NB4 (cell line): ENCODE data around the gene NFIB.

Experiments used
- MYC ChIP-seq: IDR thresholded peaks from 2 replicates; pipeline ENCODE4 v1.6.1; 2011; ENCODE audit warnings: low read depth, low read length
- POLR2A ChIP-seq: IDR thresholded peaks from 2 replicates; pipeline ENCODE4 v1.6.1; 2011; ENCODE audit warnings: mild to moderate bottlenecking; ENCODE audit not compliant: insufficient read length; ENCODE audit errors: extremely low read depth
- TF ChIP-seq, protein P1 (sequence below): IDR thresholded peaks from one replicate; pipeline ENCODE4 v1.5.1; 2012; ENCODE audit warnings: low read depth, low read length
- TF ChIP-seq, protein P2 (sequence below): IDR thresholded peaks from 2 replicates; pipeline ENCODE4 v1.6.1; 2011; ENCODE audit warnings: low read depth, low read length

DNA sequence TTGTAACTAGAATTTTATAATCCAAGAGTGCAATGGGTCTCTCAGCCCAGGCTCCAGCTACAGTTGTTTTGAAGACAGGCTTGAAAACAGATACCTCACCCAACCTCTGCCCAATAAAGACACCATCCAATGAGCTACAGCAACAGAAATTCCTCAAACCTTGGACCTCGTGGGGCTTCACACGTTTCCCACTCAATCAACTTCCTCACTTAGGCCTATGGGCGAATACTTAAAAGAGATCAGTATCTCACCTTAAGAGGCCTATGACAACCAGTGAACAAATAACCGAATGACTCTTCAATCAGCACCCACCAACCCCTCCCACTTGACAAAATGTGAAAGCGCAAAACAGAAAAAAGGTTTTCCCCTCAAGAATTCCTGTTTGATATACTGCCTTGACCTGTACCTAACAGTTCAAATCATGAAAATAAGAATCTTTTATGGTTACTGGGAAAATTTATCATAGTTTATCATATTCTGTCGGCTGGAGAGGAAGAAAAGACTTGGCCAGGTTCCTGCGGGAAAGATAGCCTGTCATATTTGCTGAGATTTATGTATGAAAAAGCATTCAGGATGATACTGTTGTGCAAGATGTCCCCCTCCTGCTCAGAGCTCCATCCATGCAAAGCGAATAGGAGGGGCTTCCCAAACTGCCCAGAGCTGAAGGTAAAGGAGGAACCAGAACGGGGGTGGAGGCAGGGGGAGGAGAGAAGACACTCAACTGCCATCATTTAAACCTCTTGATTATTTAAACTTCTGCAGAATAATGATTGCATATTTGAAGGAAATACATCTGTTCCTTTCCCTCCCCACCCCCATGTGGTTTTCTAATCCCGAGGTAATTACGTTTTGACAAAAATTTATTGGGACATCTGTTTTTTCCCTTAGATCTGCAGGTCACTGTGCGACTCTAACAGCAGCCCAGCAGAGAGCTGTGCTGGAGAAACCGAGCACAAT is 256.3 kb downstream of the NFIB start:
- TF ChIP-seq, protein P1, sequence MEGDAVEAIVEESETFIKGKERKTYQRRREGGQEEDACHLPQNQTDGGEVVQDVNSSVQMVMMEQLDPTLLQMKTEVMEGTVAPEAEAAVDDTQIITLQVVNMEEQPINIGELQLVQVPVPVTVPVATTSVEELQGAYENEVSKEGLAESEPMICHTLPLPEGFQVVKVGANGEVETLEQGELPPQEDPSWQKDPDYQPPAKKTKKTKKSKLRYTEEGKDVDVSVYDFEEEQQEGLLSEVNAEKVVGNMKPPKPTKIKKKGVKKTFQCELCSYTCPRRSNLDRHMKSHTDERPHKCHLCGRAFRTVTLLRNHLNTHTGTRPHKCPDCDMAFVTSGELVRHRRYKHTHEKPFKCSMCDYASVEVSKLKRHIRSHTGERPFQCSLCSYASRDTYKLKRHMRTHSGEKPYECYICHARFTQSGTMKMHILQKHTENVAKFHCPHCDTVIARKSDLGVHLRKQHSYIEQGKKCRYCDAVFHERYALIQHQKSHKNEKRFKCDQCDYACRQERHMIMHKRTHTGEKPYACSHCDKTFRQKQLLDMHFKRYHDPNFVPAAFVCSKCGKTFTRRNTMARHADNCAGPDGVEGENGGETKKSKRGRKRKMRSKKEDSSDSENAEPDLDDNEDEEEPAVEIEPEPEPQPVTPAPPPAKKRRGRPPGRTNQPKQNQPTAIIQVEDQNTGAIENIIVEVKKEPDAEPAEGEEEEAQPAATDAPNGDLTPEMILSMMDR = no peak
- TF ChIP-seq POLR2A (no peak), MYC (no peak)
- TF ChIP-seq, protein P2, sequence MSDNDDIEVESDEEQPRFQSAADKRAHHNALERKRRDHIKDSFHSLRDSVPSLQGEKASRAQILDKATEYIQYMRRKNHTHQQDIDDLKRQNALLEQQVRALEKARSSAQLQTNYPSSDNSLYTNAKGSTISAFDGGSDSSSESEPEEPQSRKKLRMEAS = no peak
